SU-DHL-6 (cell line): ENCODE results near the gene CCNY.

Experiments used
- EZH2phosphoT487 ChIP-seq: fragments of 200-600 bp; sonication (generic), shearing (Covaris generic); conservative IDR thresholded peaks from 2 replicates; pipeline ENCODE4 v1.6.1; 2018; ENCODE audit warnings: mild to moderate bottlenecking, antibody characterized with exemption, low read length, moderate library complexity, mixed read lengths
- TF ChIP-seq, protein P1 (sequence below): fragments of 200-600 bp; sonication (generic); IDR thresholded peaks from one replicate; pipeline ENCODE4 v1.5.1; 2017; ENCODE audit warnings: antibody characterized with exemption, mild to moderate bottlenecking, low read length, moderate library complexity; ENCODE audit not compliant: insufficient read depth, poor library complexity, severe bottlenecking

DNA sequence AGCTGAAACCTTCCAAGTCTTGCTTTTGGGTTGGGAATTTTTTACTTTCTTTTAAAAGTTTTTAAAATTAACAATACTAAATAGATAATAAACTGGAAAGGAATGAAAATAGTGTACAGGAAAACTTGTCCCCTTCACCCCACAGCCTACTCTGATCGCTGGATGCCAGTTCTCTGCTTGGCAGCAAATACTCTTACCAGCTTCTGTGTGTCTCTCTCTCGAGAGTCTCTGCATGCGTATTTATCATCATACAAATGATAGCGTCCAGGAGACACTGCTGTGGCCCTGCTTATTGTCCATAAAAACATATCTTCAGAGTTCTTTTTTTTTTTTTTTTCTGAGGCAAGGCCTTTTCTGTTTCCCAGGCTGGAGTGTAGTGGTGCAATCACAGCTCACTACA, 101.5 kb downstream of the CCNY start:
- TF ChIP-seq, protein P1, sequence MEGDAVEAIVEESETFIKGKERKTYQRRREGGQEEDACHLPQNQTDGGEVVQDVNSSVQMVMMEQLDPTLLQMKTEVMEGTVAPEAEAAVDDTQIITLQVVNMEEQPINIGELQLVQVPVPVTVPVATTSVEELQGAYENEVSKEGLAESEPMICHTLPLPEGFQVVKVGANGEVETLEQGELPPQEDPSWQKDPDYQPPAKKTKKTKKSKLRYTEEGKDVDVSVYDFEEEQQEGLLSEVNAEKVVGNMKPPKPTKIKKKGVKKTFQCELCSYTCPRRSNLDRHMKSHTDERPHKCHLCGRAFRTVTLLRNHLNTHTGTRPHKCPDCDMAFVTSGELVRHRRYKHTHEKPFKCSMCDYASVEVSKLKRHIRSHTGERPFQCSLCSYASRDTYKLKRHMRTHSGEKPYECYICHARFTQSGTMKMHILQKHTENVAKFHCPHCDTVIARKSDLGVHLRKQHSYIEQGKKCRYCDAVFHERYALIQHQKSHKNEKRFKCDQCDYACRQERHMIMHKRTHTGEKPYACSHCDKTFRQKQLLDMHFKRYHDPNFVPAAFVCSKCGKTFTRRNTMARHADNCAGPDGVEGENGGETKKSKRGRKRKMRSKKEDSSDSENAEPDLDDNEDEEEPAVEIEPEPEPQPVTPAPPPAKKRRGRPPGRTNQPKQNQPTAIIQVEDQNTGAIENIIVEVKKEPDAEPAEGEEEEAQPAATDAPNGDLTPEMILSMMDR = no peak
- TF ChIP-seq EZH2phosphoT487 = no peak
